Stimulated activated CD4-positive, alpha-beta T cell treated with anti-CD3 and anti-CD28 coated beads, Interleukin-1b, Interleukin-23, amount 100 ng/mL, for 24 hours (primary cell): ENCODE measurements around the gene MLANA.

Experiments used
- DNase-seq, 4 experiments: peaks; one replicate each; pipeline ENCODE4 v3.0.0-alpha.2; 2020; ENCODE audit warnings: low read depth in 4 of 4, low spot score in 1 of 4

MLANA gene

GRCh38 chr9:5899292-5899691 lies 8.6 kb downstream of the MLANA start:
- no peak for DNase-seq

GRCh38 chr9:5900622-5901021 lies 9.9 kb downstream of the MLANA start:
- no peak for DNase-seq

- DNase-seq, result no peak
Observed at GRCh38 chr9:5902377-5902776, 11.7 kb downstream of the MLANA start.

- DNase-seq, result no peak
Observed at GRCh38 chr9:5908918-5909317, 18.2 kb downstream of the MLANA start.

- no peak for DNase-seq
Observed at GRCh38 chr9:5909976-5910375, 19.3 kb downstream of the MLANA start.

GRCh38 chr9:5910413-5911057 lies 19.8 kb downstream of the MLANA start:
- no peak for DNase-seq

- DNase-seq, result no peak
Observed at GRCh38 chr9:5915438-5915837, 24.7 kb downstream of the MLANA start.

GRCh38 chr9:5917273-5917672 lies 26.6 kb downstream of the MLANA start:
- DNase-seq, result no peak

- DNase-seq, result no peak
Observed at GRCh38 chr9:5917888-5918287, 27.2 kb downstream of the MLANA start.

GRCh38 chr9:5918460-5918859 lies 27.8 kb downstream of the MLANA start:
- no peak for DNase-seq

GRCh38 chr9:5920860-5921328 lies 30.2 kb downstream of the MLANA start:
- DNase-seq, result no peak

- DNase-seq, result no peak
Observed at GRCh38 chr9:5922192-5922591, 31.5 kb downstream of the MLANA start.

- no peak for DNase-seq
Observed at GRCh38 chr9:5931657-5932056, 41.0 kb downstream of the MLANA start.

GRCh38 chr9:5938449-5938848 lies 47.8 kb downstream of the MLANA start:
- no peak for DNase-seq

GRCh38 chr9:5939530-5939929 lies 48.8 kb downstream of the MLANA start:
- DNase-seq, result no peak

- DNase-seq, result no peak
Observed at GRCh38 chr9:5941214-5941613, 50.5 kb downstream of the MLANA start.

GRCh38 chr9:5945112-5945511 lies 54.4 kb downstream of the MLANA start:
- DNase-seq, result no peak

- DNase-seq, result no peak
Observed at GRCh38 chr9:5947912-5948311, 57.2 kb downstream of the MLANA start.

GRCh38 chr9:5949103-5949699 lies 58.5 kb downstream of the MLANA start:
- no peak for DNase-seq

GRCh38 chr9:5950261-5950660 lies 59.6 kb downstream of the MLANA start:
- no peak for DNase-seq

GRCh38 chr9:5951686-5952211 lies 61.1 kb downstream of the MLANA start:
- DNase-seq, result no peak

GRCh38 chr9:5953743-5954707 lies 63.3 kb downstream of the MLANA start:
- no peak for DNase-seq
